H1 (cell line): ENCODE results near the gene OTOP1. TPM values are rescaled to one million over a fixed set of nuclear protein-coding genes. Genes with fewer than 3 reads are reported as not detected.
"Not testable (repeated sequence)": the region's sequence is repeated elsewhere in the genome, so short reads cannot be mapped to it uniquely, and the experiment has no call there.

Source experiments
- CTCF ChIA-PET: fragments of 300-600 bp; sonication (Branson Sonifier 250); formaldehyde crosslinking; loops from one replicate; lab custom pipeline; 2021; ENCODE audit not compliant: partially characterized antibody; lab: Charles Lee
- POLR2A ChIA-PET: fragments of 300-600 bp; sonication (Branson Sonifier 250); formaldehyde crosslinking; loops from one replicate; lab custom pipeline; 2021; ENCODE audit warnings: inconsistent platforms; ENCODE audit not compliant: partially characterized antibody; lab: Charles Lee
- DNase-seq, 2 experiments: peaks; one replicate each; pipeline versions ENCODE4 v3.0.0 to v3.0.0-alpha.2; 2010 to 2022; ENCODE audit warnings: low spot score in 2 of 2, low read depth in 1 of 2, mixed read lengths in 1 of 2
- FAIRE-seq: peaks from 2 replicates; lab custom pipeline; 2011; peaks lifted over from hg19 to GRCh38; lab: Jason Lieb, UNC
- H2AFZ ChIP-seq: 2 replicates; pipeline ENCODE4 v1.8.1; 2012; ENCODE audit warnings: low read length, inconsistent platforms
- H2AK5ac ChIP-seq: 2 replicates; pipeline ENCODE4 v1.6.1; 2013; ENCODE audit warnings: low read depth, low read length
- H2BK120ac ChIP-seq: replicated peaks from 2 replicates; pipeline ENCODE3; 2013; ENCODE audit warnings: low read depth, low read length, inconsistent platforms
- H2BK12ac ChIP-seq: 2 replicates; pipeline ENCODE4 v1.6.1; 2013; ENCODE audit warnings: low read depth, low read length
- H2BK15ac ChIP-seq: 2 replicates; pipeline ENCODE4 v1.6.1; 2013; ENCODE audit warnings: low read length
- H2BK20ac ChIP-seq: 2 replicates; pipeline ENCODE4 v1.6.1; 2013; ENCODE audit warnings: low read length
- H2BK5ac ChIP-seq: 2 replicates; pipeline ENCODE4 v1.6.1; 2013; ENCODE audit warnings: low read depth, low read length
- H3K14ac ChIP-seq: 2 replicates; pipeline ENCODE4 v1.6.1; 2013; ENCODE audit warnings: inconsistent platforms; ENCODE audit not compliant: insufficient read length
- H3K18ac ChIP-seq: 2 replicates; pipeline ENCODE4 v1.6.1; 2013; ENCODE audit warnings: low read length; ENCODE audit errors: extremely low read depth
- H3K23ac ChIP-seq: 2 replicates; pipeline ENCODE4 v1.6.1; 2013; ENCODE audit warnings: inconsistent platforms; ENCODE audit not compliant: insufficient read length
- H3K23me2 ChIP-seq: 2 replicates; pipeline ENCODE4 v1.6.1; 2013; ENCODE audit warnings: low read depth, low read length
- H3K27ac ChIP-seq: 2 replicates; pipeline ENCODE4 v1.6.1; 2011; ENCODE audit warnings: low read depth, low read length, inconsistent platforms
- H3K27me3 ChIP-seq, 4 experiments: replicated peaks in 1 of 4; 1 replicate in 1 of 4; 2 replicates in 3 of 4; pipeline versions ENCODE4 v1.6.1 to v1.8.1; 2011 to 2013; ENCODE audit warnings: low read length in 3 of 4, mild to moderate bottlenecking in 3 of 4, inconsistent platforms in 2 of 4, mixed read lengths in 2 of 4, moderate library complexity in 1 of 4; ENCODE audit not compliant: control insufficient read depth in 3 of 4, insufficient read depth in 3 of 4; ENCODE audit errors: extremely low read depth in 1 of 4
- H3K36me3 ChIP-seq, 4 experiments: 2 replicates each; pipeline versions ENCODE4 v1.6.1 to v1.8.1; 2011 to 2013; ENCODE audit warnings: mild to moderate bottlenecking in 4 of 4, low read length in 3 of 4, moderate library complexity in 2 of 4, control low read depth in 1 of 4, inconsistent platforms in 1 of 4; ENCODE audit not compliant: insufficient read depth in 4 of 4, control insufficient read depth in 2 of 4
- H3K4ac ChIP-seq: replicated peaks from 2 replicates; pipeline ENCODE3; 2013; ENCODE audit warnings: low read length, low read depth, mixed read lengths, inconsistent platforms; ENCODE audit not compliant: insufficient read length
- H3K4me1 ChIP-seq, 4 experiments: replicated peaks in 1 of 4; 1 replicate in 1 of 4; 2 replicates in 3 of 4; pipeline versions ENCODE4 v1.6.1 to v1.8.1; 2011 to 2013; ENCODE audit warnings: low read length in 3 of 4, inconsistent platforms in 2 of 4, mixed read lengths in 1 of 4; ENCODE audit not compliant: insufficient read depth in 4 of 4, control insufficient read depth in 3 of 4
- H3K4me2 ChIP-seq, 2 experiments: 2 replicates each; pipeline versions ENCODE4 v1.6.1 to v1.8.1; 2011 to 2013; ENCODE audit warnings: low read depth in 2 of 2, low read length in 2 of 2, control low read depth in 1 of 2, inconsistent platforms in 1 of 2, mild to moderate bottlenecking in 1 of 2; ENCODE audit not compliant: insufficient read depth in 1 of 2
- H3K4me3 ChIP-seq, 4 experiments: fragments of 200-600, 300-600 bp in 1 of 4; sonication (generic), shearing (Covaris generic), sonication (Bioruptor Twin) in 1 of 4; 2 replicates each; pipeline versions ENCODE4 v1.5.1 to v1.8.1; 2011 to 2016; ENCODE audit warnings: low read length in 4 of 4, low read depth in 3 of 4, control low read depth in 2 of 4, inconsistent platforms in 2 of 4, mild to moderate bottlenecking in 2 of 4, mixed read lengths in 1 of 4, moderate library complexity in 1 of 4; ENCODE audit not compliant: insufficient read depth in 2 of 4; ENCODE audit errors: extremely low read depth in 1 of 4
- H3K56ac ChIP-seq: replicated peaks from 2 replicates; pipeline ENCODE3; 2013; ENCODE audit warnings: low read depth, mild to moderate bottlenecking, mixed read lengths, low read length, inconsistent platforms; ENCODE audit not compliant: insufficient read length
- H3K79me1 ChIP-seq: 2 replicates; pipeline ENCODE4 v1.6.1; 2013; ENCODE audit warnings: low read depth, low read length, control low read depth
- H3K79me2 ChIP-seq, 2 experiments: 2 replicates each; pipeline versions ENCODE4 v1.6.1 to v1.8.1; 2012 to 2013; ENCODE audit warnings: low read length in 2 of 2, mild to moderate bottlenecking in 2 of 2, inconsistent platforms in 1 of 2; ENCODE audit not compliant: insufficient read depth in 2 of 2, control insufficient read depth in 1 of 2
- H3K9ac ChIP-seq, 4 experiments: replicated peaks in 1 of 4; 1 replicate in 1 of 4; 2 replicates in 3 of 4; pipeline versions ENCODE4 v1.6.1 to v1.8.1; 2011 to 2013; ENCODE audit warnings: low read depth in 3 of 4, low read length in 3 of 4, control low read depth in 2 of 4, mild to moderate bottlenecking in 2 of 4, moderate library complexity in 2 of 4, inconsistent platforms in 1 of 4; ENCODE audit errors: extremely low read depth in 1 of 4
- H3K9me3 ChIP-seq, 2 experiments: 2 replicates each; pipeline versions ENCODE4 v1.6.1 to v1.8.1; 2012 to 2013; ENCODE audit warnings: mild to moderate bottlenecking in 2 of 2, moderate library complexity in 2 of 2, control low read depth in 1 of 2, inconsistent platforms in 1 of 2, low read depth in 1 of 2, low read length in 1 of 2, mixed read lengths in 1 of 2; ENCODE audit not compliant: insufficient read depth in 2 of 2
- H4K20me1 ChIP-seq, 2 experiments: replicated peaks in 1 of 2; 2 replicates each; pipeline versions ENCODE3 to v1.8.1; 2011 to 2013; ENCODE audit warnings: inconsistent platforms in 2 of 2, low read length in 2 of 2, mild to moderate bottlenecking in 1 of 2; ENCODE audit not compliant: insufficient read depth in 2 of 2, control insufficient read depth in 1 of 2
- H4K5ac ChIP-seq: 2 replicates; pipeline ENCODE4 v1.6.1; 2013; ENCODE audit warnings: low read length, low read depth, mixed read lengths, inconsistent platforms; ENCODE audit not compliant: insufficient read length
- H4K8ac ChIP-seq: 2 replicates; pipeline ENCODE4 v1.8.0; 2013; ENCODE audit warnings: mild to moderate bottlenecking, moderate library complexity, low read length, inconsistent platforms; ENCODE audit not compliant: insufficient read depth; ENCODE audit errors: extremely low read depth
- H4K91ac ChIP-seq: replicated peaks from 2 replicates; pipeline ENCODE3; 2013; ENCODE audit warnings: low read length, mixed read lengths, inconsistent platforms; ENCODE audit not compliant: insufficient read length
- KDM4A ChIP-seq: IDR thresholded peaks from one replicate; pipeline ENCODE4 v1.7.1; 2012; ENCODE audit warnings: low read depth, mild to moderate bottlenecking, moderate library complexity, low read length, inconsistent platforms; ENCODE audit not compliant: severe bottlenecking
- WGBS, 2 experiments: shearing (Covaris generic) in 1 of 2; methylation state at CpG; one replicate each; pipeline versions ENCODE4 v1.1.6 to v1.1.7; 2013 to 2015; ENCODE audit warnings: low lambda C conversion rate in 2 of 2, mixed read lengths in 2 of 2, inconsistent platforms in 1 of 2, low coverage in 1 of 2, missing lambda C conversion rate in 1 of 2; ENCODE audit not compliant: insufficient replicate concordance in 2 of 2, insufficient coverage in 1 of 2, insufficient read length in 1 of 2; ENCODE audit errors: extremely low coverage in 1 of 2, missing lambda C conversion rate in 1 of 2; 5-methylcytosine and 5-hydroxymethylcytosine counted together
- polyA plus RNA-seq, 7 experiments: library from polyadenylated mRNA; depleted of rRNA in 3 of 7; stranded (reverse) in 5 of 7; unstranded in 2 of 7; fragments of >200 nt in 5 of 7; fragments of 200-250 nt in 2 of 7; gene quantifications; 1 replicate in 5 of 7; 2 replicates in 1 of 7; 4 replicates in 1 of 7; pipeline versions ENCODE4 v1.2.1 to v1.2.3, GENCODE V29; 2011 to 2013; ENCODE audit warnings: missing spikeins in 2 of 7, mixed read lengths in 2 of 7
- total RNA-seq: library from RNA; stranded (reverse); fragmentation: NEBNext Ultra II Directional; extraction: Animal tissue kit (Norgen Biotek cat#: 25700); gene quantifications from 2 replicates; pipeline ENCODE4 v1.2.1, GENCODE V29; 2021

The OTOP1 gene
- total and polyA plus RNA-seq, 2 of the 8 experiments (the other 6 are each of a cell fraction or from before 2014, with no cell fraction given): not detected

DNA sequence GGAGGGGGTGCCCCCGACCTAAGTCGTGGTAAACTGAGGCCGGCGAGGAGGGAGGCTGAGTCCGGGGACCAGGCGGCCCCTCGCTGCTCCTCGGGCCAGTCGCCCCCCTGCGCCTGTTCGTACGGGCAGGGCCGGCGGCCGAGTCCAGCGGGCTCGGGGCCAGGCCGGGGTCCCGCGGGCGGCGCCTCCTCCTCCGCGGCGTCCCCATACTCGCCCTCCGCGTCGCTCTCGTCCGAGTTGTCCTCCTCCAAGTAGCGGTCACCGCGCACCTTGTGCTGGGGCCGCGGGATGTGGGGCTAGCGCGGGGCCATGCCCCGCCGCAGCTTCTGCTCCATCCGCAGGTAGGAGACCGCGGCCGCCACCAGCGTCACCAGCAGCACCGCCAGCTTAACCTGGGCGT, 83.4 kb downstream of the OTOP1 start:
- H3K56ac ChIP-seq, H3K18ac ChIP-seq, H3K23me2 ChIP-seq, H3K36me3 ChIP-seq, H3K79me1 ChIP-seq, H3K14ac ChIP-seq, H3K9me3 ChIP-seq, H4K8ac ChIP-seq, H2BK20ac ChIP-seq, POLR2A ChIA-PET, H3K4me1 ChIP-seq, H2AFZ ChIP-seq, H3K27ac ChIP-seq, H2BK12ac ChIP-seq, CTCF ChIA-PET, H2AK5ac ChIP-seq, H2BK120ac ChIP-seq, H4K91ac ChIP-seq, H3K79me2 ChIP-seq, H3K27me3 ChIP-seq, H3K4ac ChIP-seq, H3K23ac ChIP-seq, H4K5ac ChIP-seq, H2BK15ac ChIP-seq, FAIRE-seq, H2BK5ac ChIP-seq, H4K20me1 ChIP-seq: not testable (repeated sequence)
- peak overlapping the region; percentile 70 to 76 for H3K4me2 ChIP-seq
- peak overlapping the region in 1 of 4 experiments; percentile 71; a peak in 1 of 7 replicates for H3K9ac ChIP-seq
- H3K4me3 ChIP-seq: peak overlapping the region; percentile 36 to 72 (median 51)
- 1% methylated on average over 23 of the region's 47 CpGs; no CpG with 5 or more reads in 1 of the 2 experiments for WGBS, 2 experiments
- peak in 1 of 2 experiments; percentile 70 for DNase-seq
- peak; percentile 33 for TF ChIP-seq KDM4A
